Measurements from ENCODE around the gene PKLR.

GRCh38 chr1:155342842-155343241 is 41.6 kb upstream of the PKLR start:
- TF ChIP-seq EZH2 (IDR thresholded peaks at IDR 0.05; ENCODE audit: low read length, missing control alignments) (no peak), CTCF (conservative IDR thresholded peaks at IDR 0.05 in 1 of 2, IDR thresholded peaks at IDR 0.05 in 1 of 2; ENCODE audit: low read depth in 1 of 2, low read length in 2 of 2) (no peak)
